Measurements from ENCODE around the gene LINGO3.

LINGO3 gene

DNA sequence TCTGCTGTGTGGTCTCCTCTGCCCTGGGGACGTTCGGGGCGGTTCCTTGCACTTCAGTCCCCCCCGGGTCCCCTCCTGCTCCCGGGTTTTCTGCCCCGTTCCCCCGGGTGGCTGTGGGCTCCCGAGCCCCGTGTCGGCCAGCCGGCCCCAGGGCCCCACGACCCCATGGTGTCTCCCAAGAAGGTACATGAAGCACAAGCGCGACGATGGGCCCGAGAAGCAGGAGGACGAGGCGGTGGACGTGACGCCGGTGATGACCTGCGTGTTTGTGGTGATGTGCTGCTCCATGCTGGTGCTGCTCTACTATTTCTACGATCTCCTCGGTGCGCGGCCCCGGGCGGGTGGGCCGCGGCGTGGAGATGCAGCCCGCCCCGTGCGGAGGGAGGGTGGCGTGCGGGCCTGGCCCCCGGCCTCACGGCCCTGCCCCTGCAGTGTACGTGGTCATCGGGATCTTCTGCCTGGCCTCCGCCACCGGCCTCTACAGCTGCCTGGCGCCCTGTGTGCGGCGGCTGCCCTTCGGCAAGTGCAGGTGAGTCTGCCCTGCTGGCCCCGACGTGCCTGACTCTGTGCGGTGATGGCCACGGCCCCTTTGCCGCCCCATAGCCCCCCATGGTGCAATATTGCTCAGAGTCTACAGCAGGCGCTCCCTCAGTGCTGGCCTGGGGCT is 31.8 kb upstream of the LINGO3 start:
- in situ Hi-C loops (cut with HindIII; ENCODE audit: low sequenced_read_pairs) = no loop called here

DNA sequence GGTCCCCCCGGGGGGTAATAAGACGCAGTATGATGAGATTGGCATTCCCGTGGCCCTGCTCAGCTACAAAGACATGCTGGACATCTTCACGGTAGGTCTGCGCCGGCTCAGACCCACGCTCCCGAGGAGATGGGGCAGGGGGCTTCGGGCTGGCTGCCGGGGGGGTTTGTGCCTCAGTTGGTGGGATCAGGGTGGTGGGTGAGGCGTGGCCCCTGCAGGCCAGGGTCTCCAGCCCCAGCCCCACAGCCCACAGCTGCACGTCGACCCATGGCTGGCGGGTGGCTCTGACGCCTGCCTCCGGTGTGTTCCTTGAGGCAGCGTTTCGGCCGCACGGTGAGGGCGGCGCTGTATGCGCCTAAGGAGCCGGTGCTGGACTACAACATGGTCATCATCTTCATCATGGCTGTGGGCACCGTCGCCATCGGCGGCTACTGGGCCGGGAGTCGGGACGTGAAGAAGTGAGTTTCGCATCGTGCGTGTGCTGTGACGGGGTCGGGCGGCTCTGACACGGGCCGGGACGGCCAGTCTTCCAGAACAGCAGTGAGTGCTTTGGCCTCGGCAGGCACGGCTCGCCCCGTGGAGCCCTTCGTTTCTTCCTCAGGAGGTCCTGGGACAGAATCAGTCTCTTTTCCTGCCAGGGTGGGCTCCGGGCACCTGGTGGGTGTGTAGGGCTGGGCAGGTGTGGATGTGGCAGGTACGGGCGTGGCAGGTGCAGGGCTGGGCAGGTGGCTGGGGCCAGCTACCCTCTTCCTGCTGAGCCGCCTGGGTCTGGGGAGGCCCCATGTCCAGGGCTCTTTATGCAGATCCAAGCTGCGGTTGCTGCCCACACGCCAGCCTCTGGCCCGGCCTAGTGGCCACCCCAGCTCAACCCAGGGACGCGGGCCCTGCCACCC is 31.0 kb upstream of the LINGO3 start:
- in situ Hi-C loops (cut with HindIII; ENCODE audit: low sequenced_read_pairs) = no loop called here

DNA sequence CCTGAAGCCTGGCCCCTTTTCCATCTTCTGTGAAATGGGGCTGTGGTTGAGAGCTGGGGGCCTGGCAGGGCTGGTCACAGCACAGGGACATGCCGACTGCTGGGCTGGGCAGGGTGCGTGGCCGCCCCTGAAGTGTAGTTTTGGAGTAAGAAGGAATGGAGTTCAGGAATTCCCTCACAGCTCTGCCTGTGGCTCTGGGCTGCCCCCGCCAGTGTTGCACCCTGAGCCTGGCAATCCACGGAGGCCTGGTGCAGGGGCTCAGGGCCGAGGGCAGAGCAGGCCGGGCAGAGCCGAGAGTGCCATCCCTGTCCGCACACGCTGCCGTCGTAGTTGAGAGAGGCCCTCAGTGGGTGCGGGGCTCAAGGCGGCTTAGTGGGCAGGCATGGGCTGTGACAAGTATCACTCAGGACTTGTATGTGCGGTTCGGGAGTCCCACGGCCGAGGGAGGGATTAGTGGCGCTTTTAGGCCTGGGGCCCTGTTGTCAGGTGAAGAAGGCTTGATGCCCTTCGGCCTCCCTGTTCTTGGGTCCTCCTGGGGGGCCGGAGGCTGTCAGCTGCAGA is 30.2 kb upstream of the LINGO3 start:
- in situ Hi-C loops (cut with HindIII; ENCODE audit: low sequenced_read_pairs) = no loop called here

DNA sequence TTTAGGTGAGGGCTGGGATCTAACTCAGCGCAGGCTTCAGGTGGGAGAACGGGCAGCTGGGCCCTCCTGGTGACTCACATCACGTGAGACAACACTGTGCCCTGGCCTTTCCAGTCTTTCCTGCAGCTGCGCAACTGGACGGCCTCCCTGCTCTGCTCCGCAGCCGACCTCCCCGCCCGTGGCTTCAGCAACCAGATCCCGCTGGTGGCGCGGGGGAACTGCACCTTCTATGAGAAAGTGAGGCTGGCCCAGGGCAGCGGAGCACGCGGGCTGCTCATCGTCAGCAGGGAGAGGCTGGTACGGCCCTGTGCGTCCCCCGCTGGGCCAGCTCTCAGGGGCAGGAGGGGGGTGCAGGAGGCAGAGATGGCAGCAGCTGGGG is 29.4 kb upstream of the LINGO3 start:
- in situ Hi-C loops (cut with HindIII; ENCODE audit: low sequenced_read_pairs) = no loop called here

- in situ Hi-C loops (cut with HindIII; ENCODE audit: low sequenced_read_pairs) = no loop called here
These were observed 28.8 kb upstream of the LINGO3 start for GRCh38 chr19:2336528-2337328.

- in situ Hi-C loops (cut with HindIII; ENCODE audit: low sequenced_read_pairs) = no loop called here
These were observed 27.9 kb upstream of the LINGO3 start for GRCh38 chr19:2335848-2336247.

- in situ Hi-C loops (cut with HindIII; ENCODE audit: low sequenced_read_pairs) = no loop called here
These were observed 27.3 kb upstream of the LINGO3 start for GRCh38 chr19:2334986-2335846.

- in situ Hi-C loops (cut with HindIII; ENCODE audit: low sequenced_read_pairs) = no loop called here
These were observed 26.5 kb upstream of the LINGO3 start for GRCh38 chr19:2334426-2334825.

GRCh38 chr19:2333807-2334211 is 25.9 kb upstream of the LINGO3 start:
- in situ Hi-C loops (cut with HindIII; ENCODE audit: low sequenced_read_pairs) = no loop called here

DNA sequence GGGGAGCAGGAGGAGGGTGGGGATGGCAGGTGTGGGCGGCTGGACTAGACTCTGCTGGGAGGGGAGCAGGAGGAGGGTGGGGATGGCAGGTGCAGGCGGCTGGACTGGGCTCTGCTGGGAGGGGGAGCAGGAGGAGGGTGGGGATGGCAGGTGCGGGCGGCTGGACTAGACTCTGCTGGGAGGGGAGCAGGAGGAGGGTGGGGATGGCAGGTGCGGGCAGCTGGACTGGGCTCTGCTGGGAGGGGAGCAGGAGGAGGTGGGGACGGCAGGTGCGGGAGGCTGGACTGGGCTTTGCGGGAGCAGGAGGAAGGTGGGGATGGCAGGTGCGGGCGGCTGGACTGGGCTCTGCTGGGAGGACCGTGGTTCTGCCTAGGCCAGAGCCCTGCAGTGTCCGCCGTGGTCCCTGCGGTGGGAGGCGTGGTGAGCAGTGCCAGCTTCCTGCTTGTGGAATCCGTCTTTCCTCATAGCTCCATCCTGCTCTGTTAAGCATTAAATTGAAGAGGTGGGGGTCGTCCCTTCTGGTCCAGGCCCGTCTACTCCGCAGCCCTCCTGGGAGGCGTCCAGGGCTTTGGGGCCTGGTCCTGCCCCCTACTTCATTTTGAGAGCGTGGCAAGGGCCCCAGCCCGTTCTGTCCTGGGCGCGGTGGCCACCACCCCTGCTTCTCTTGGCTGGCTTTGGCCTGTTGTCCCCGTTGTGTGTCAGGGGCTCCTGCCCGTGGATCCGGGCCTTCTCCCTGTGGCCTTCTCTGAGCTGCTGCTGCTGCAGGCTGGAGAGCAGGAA is 25.3 kb upstream of the LINGO3 start:
- in situ Hi-C loops (cut with HindIII; ENCODE audit: low sequenced_read_pairs) = no loop called here

DNA sequence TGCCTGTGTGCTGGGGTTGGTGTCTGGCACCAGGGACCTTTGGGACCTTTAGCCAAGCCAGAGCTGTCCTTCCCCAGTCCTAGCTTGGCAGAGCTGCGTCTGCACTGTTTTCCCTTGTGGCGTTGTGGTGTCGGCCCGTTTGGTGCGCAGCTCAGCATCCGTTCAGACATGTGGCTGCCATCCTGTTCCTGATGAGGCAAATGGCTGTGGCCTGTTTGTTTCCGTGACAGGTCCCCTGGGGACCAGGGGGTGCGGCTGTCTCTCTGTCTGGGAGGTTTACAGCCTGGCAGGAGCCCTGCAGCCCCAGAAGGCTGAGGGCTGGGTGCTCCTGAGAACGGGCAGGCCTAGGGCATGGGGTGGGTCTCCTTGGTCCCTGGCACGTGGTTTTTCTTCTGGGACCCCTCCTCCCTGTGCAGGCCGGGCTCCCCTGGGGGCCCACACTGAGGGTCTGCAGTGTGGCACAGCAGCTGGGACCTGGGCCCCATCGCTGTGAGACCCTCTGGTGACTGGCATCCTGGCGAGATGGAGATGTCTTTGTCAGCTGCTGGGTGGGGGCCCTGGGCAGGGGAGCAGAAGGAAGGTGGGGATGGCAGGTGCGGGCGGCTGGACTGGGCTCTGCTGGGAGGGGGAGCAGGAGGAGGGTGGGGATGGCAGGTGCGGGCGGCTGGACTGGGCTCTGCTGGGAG is 24.5 kb upstream of the LINGO3 start:
- in situ Hi-C loops (cut with HindIII; ENCODE audit: low sequenced_read_pairs) = no loop called here

DNA sequence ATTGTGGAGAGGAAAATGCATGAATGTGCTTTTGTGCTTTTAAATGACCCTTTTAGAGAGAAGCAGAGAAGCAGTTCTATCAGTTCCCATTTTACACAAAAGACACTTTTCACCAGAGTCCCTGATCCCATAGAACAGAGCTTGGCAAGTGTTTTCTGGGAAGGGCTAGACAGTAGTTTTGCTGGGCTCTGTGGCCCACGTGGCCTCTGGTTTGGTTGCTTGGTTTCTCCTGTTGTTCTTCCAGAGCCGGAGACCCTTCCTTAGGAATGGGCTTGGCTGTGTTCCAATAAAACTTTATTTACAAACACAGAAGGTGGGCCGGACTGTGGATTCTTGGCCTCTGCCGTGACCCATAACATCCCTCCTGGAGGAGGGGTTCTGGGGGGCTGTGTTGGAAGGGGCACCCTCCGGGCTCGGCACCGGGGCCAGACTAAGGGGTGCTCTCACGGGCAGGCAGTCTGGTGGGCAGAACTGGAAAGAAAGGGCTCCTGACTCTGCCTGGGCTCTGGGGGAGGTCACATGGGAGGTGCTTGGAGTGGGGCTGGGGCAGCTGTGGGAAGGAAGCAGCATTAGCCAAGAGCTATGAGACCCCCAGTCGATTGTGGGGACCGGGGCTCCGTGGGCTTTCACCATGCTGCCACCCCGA is 23.8 kb upstream of the LINGO3 start:
- in situ Hi-C loops (cut with HindIII; ENCODE audit: low sequenced_read_pairs) = no loop called here

GRCh38 chr19:2330632-2331284 is 22.8 kb upstream of the LINGO3 start:
- in situ Hi-C loops (cut with HindIII; ENCODE audit: low sequenced_read_pairs) = no loop called here

DNA sequence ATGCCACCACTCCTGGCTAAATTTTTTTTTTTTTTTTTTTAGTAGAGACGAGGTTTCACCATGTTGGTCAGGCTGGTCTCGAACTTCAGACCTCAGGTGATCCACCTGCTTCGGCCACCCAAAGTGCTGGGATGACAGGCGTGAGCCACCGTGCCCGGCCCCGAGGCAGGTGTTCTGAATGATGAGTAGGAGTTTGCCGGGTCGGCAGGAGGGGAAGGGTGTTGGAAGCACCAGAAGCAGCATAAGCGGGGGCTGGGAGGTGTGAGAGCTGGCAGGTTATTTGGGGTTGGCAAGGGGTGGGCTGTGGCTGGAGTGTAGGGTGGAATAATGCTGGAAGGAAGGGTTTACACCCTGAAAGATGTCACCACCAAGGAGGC is 22.3 kb upstream of the LINGO3 start:
- in situ Hi-C loops (cut with HindIII; ENCODE audit: low sequenced_read_pairs) = no loop called here

- in situ Hi-C loops (cut with HindIII; ENCODE audit: low sequenced_read_pairs) = loop anchor here (5.0 kb wide), 4 partner anchors 57 to 117 kb away; partner anchors contain the start of gene AMH
These were observed 21.6 kb upstream of the LINGO3 start for GRCh38 chr19:2329501-2329916.

DNA sequence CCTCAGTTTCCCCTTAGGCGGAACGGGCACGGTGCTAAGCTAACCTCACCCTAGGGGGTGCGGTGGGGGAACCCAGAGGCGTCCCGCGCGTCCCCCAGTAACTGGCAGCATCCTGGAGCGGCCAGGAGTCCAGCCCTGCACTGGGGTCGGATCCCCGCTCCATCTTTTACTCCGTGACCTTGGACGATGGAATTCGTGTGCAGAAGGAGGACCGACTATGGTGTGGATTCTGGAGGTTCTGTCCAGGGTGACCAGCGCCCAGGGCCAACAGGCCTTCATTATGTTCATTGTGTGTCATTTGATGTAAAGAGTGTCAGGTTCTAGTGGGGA is 21.2 kb upstream of the LINGO3 start:
- in situ Hi-C loops (cut with HindIII; ENCODE audit: low sequenced_read_pairs) = loop anchor here (5.0 kb wide), 4 partner anchors 57 to 117 kb away; partner anchors contain the start of gene AMH

DNA sequence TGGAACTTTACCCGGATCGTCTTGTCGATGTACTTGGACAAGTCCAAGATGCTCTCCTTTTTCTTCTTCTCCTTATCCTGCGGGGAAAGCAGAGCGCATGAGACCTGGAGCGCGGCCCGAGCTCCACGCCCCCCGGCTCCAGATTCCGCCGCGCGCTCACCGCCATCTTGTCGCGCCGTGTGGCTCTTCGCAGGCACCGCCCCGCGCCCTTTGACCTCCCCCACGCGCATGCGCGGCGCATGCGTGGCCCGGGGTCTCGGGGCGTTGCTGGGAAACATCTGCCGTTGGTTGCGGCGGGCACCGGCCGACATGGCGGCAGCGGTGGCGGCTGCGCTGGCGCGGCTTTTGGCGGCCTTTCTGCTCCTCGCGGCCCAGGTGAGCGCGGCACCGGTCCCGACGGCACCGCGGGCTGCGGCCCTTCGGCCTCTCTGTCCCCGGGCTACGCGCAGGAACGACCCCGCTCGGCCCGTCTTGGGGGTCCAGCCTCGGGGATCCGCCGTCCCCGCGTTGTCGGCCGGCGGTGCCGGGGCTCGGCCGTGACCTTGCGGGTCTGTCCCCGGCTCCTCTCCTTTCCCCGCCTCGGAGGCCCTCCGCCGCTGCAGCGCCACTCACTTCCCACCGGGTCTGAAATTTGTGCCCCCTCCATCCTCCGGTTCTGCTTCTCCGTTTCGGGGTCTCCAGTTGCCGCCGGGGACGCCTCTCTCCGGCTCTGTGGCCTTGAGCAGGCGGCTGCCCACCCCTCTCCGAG is 20.6 kb upstream of the LINGO3 start, which contains the start of the genes LSM7 and SPPL2B:
Gene LSM7, minus strand, starts transcription at position 186 of the 748 bp plus-strand sequence. Its CDS starts 20 bp downstream, at position 166.
Gene SPPL2B, plus strand, starts transcription at position 284 of the 748 bp plus-strand sequence. Its CDS starts 26 bp downstream, at position 310.
- in situ Hi-C loops (cut with HindIII; ENCODE audit: low sequenced_read_pairs) = loop anchor here (5.0 kb wide), 4 partner anchors 56 to 116 kb away; partner anchors contain the start of gene AMH
